Right atrium auricular region (tissue), 2 donors: Measurements from ENCODE around the gene CDH2. TPM values are rescaled to one million over a fixed set of nuclear protein-coding genes. Genes with fewer than 3 reads are reported as not detected.

Experiments used
- DNase-seq: peaks from one replicate; pipeline ENCODE4 v3.0.0-alpha.2; 2019; ENCODE audit warnings: low spot score
- H3K27ac ChIP-seq, 2 donors: fragments of 200-600 bp; sonication (generic); 1 replicate in 1 of 2; 2 replicates in 1 of 2; pipeline ENCODE4 v1.5.1; 2016 to 2019
- H3K27me3 ChIP-seq, 2 donors: fragments of 200-600 bp; sonication (generic); one replicate each; pipeline versions ENCODE4 v1.5.1 to v1.6.0; 2017 to 2019
- H3K36me3 ChIP-seq: fragments of 200-600 bp; sonication (generic); one replicate; pipeline ENCODE4 v1.5.1; 2016
- H3K4me1 ChIP-seq, 2 donors: fragments of 200-600 bp; sonication (generic); one replicate each; pipeline versions ENCODE4 v1.5.1 to v1.6.0; 2017 to 2019
- H3K4me3 ChIP-seq, 2 donors: fragments of 200-600 bp; sonication (generic); 1 replicate in 1 of 2; 2 replicates in 1 of 2; pipeline ENCODE4 v1.5.1; 2017 to 2019; ENCODE audit warnings: mild to moderate bottlenecking in 1 of 2, moderate library complexity in 1 of 2
- H3K9me3 ChIP-seq, 2 donors: fragments of 200-600 bp; sonication (generic); one replicate each; pipeline ENCODE4 v1.5.1; 2019
- total RNA-seq, 2 donors: library from RNA; depleted of rRNA; stranded (reverse); fragments of >200 nt; gene quantifications; one replicate each; pipeline ENCODE4 v1.1.0, GENCODE V29; 2016
- TF ChIP-seq, protein P1 (sequence below), 2 donors: fragments of 200-600 bp; sonication (generic); IDR thresholded peaks; one replicate each; pipeline ENCODE4 v1.5.1; 2019; ENCODE audit warnings: antibody characterized with exemption in 2 of 2

Gene CDH2
- total RNA-seq, 2 donors from 2014 or later, result 205 to 269 TPM

GRCh38 chr18:28074076-28074475 lies 102.9 kb downstream of the CDH2 start:
- Histone ChIP-seq H3K27me3 (no peaks in the 10 kb centered on the region), H3K36me3 (no peaks in the 10 kb centered on the region), H3K27ac (peak overlapping the region in 1 of 2 donors; percentile 74), H3K4me3 (no peak overlapping the region), H3K4me1 (peaks cover 0 to 27% of the 10 kb centered on the region in 2 donors), H3K9me3 (no peaks in the 10 kb centered on the region)
- TF ChIP-seq, protein P1, sequence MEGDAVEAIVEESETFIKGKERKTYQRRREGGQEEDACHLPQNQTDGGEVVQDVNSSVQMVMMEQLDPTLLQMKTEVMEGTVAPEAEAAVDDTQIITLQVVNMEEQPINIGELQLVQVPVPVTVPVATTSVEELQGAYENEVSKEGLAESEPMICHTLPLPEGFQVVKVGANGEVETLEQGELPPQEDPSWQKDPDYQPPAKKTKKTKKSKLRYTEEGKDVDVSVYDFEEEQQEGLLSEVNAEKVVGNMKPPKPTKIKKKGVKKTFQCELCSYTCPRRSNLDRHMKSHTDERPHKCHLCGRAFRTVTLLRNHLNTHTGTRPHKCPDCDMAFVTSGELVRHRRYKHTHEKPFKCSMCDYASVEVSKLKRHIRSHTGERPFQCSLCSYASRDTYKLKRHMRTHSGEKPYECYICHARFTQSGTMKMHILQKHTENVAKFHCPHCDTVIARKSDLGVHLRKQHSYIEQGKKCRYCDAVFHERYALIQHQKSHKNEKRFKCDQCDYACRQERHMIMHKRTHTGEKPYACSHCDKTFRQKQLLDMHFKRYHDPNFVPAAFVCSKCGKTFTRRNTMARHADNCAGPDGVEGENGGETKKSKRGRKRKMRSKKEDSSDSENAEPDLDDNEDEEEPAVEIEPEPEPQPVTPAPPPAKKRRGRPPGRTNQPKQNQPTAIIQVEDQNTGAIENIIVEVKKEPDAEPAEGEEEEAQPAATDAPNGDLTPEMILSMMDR (IDR thresholded peaks at IDR 0.05), result no peak
- DNase-seq, result no peak

DNA sequence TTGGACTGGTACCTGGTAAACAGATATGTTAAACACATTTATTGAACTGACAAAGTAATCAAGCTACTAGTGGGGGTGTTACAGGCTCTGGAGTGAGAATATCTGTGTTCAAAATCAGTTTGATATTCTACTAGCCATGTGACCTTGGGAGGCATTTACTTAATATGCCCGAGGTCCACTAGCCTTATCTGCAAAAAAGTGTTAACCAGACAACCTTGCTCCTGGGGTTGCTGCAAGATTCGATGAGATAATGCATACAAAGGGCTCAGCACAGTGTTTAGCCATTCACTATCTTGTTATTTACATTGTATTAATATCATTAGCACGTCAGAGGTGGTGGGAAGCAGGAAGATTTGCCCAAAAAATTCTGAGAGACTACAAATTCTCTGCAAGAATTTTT lies 103.3 kb downstream of the CDH2 start:
- H3K9me3 ChIP-seq, result no peaks in the 10 kb centered on the region
- no peaks in the 10 kb centered on the region for H3K36me3 ChIP-seq
- H3K4me3 ChIP-seq, result no peak overlapping the region
- peak overlapping the region in 1 of 2 donors; percentile 74 for H3K27ac ChIP-seq
- DNase-seq, result no peak
- H3K4me1 ChIP-seq, result peaks cover 0 to 23% of the 10 kb centered on the region in 2 donors
- no peaks in the 10 kb centered on the region for H3K27me3 ChIP-seq
- TF ChIP-seq, protein P1 (IDR thresholded peaks at IDR 0.05), result no peak

GRCh38 chr18:28071199-28071598 lies 105.7 kb downstream of the CDH2 start:
- H3K4me3 ChIP-seq, result no peak overlapping the region
- H3K27ac ChIP-seq, result peak overlapping the region; percentile 15 to 84
- no peak for DNase-seq
- peaks cover 0 to 18% of the 10 kb centered on the region in 2 donors for H3K4me1 ChIP-seq
- H3K36me3 ChIP-seq, result no peaks in the 10 kb centered on the region
- no peaks in the 10 kb centered on the region for H3K9me3 ChIP-seq
- TF ChIP-seq, protein P1 (IDR thresholded peaks at IDR 0.05), result no peak
- H3K27me3 ChIP-seq, result no peaks in the 10 kb centered on the region

- H3K27me3 ChIP-seq, result no peaks in the 10 kb centered on the region
- no peaks in the 10 kb centered on the region for H3K9me3 ChIP-seq
- H3K4me1 ChIP-seq, result peaks cover 0 to 18% of the 10 kb centered on the region in 2 donors
- TF ChIP-seq, protein P1 (IDR thresholded peaks at IDR 0.05), result no peak
- H3K36me3 ChIP-seq, result no peaks in the 10 kb centered on the region
- DNase-seq, result no peak
- peak overlapping the region in 1 of 2 donors; percentile 84 for H3K27ac ChIP-seq
- H3K4me3 ChIP-seq, result no peak overlapping the region
Observed at GRCh38 chr18:28068207-28068606, 108.7 kb downstream of the CDH2 start.

DNA sequence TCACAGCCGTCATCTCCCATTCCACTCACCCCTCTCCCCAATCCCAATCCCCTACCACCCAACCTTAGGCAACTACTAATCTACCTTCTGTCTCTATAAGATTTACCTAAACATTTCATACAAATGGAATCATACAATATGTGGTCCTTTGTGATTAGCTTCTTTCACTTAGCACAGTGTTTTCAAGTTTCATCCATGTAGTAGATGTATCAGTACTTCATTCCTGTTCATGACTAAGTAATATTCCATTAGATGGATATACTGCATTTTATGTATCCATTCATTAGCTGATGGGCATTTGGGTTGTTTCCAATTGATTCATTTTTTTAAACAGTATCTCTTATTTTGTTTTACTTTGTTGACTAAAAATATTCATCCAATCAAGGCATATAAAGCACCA lies 109.6 kb downstream of the CDH2 start:
- no peaks in the 10 kb centered on the region for H3K27me3 ChIP-seq

More for the DNA sequence above, 109.6 kb downstream of the CDH2 start:
- no peaks in the 10 kb centered on the region for H3K9me3 ChIP-seq
- DNase-seq, result no peak
- H3K27ac ChIP-seq, result peak overlapping the region in 1 of 2 donors; percentile 84
- TF ChIP-seq, protein P1 (IDR thresholded peaks at IDR 0.05), result no peak
- H3K4me3 ChIP-seq, result no peak overlapping the region
- peaks cover 0 to 18% of the 10 kb centered on the region in 2 donors for H3K4me1 ChIP-seq
- no peaks in the 10 kb centered on the region for H3K36me3 ChIP-seq
